GM12892 (cell line): ENCODE data around the gene CALU.

Source experiments
- DNase-seq: peaks from one replicate; pipeline ENCODE4 v3.0.0; 2011; ENCODE audit not compliant: insufficient read length
- FAIRE-seq: peaks from 2 replicates; lab custom pipeline; 2011; peaks lifted over from hg19 to GRCh38; lab: Jason Lieb, UNC
- POLR2A ChIP-seq: IDR thresholded peaks from 2 replicates; pipeline ENCODE4 v1.6.1; 2011; ENCODE audit warnings: low read depth, low read length, control low read depth
- POLR2AphosphoS5 ChIP-seq: IDR thresholded peaks from 2 replicates; pipeline ENCODE4 v1.6.1; 2011; ENCODE audit warnings: low read depth, low read length, control low read depth
- TAF1 ChIP-seq: IDR thresholded peaks from 2 replicates; pipeline ENCODE4 v1.6.1; 2011; ENCODE audit warnings: low read depth, mild to moderate bottlenecking, control low read depth, low read length, borderline replicate concordance

Gene CALU

GRCh38 chr7:128781126-128781525, 42.0 kb downstream of the CALU start:
- TF ChIP-seq TAF1 (no peak), POLR2A (no peak), POLR2AphosphoS5 (no peak)
- DNase-seq (no peak), FAIRE-seq (no peak)

GRCh38 chr7:128781851-128782250, 42.7 kb downstream of the CALU start:
- no peak for TF ChIP-seq POLR2A
- no peak for TF ChIP-seq TAF1
- TF ChIP-seq POLR2AphosphoS5 = no peak
- no peak for FAIRE-seq

GRCh38 chr7:128783143-128783861, 44.1 kb downstream of the CALU start:
- DNase-seq = no peak
- TF ChIP-seq POLR2A = no peak
- no peak for TF ChIP-seq POLR2AphosphoS5
- TF ChIP-seq TAF1 = no peak
- no peak for FAIRE-seq

More at GRCh38 chr7:128781851-128782250, 42.7 kb downstream of the CALU start:
- no peak for DNase-seq

- TF ChIP-seq POLR2AphosphoS5 (no peak), TAF1 (no peak), POLR2A (no peak)
- DNase-seq = no peak
- FAIRE-seq = no peak
These were observed 46.6 kb downstream of the CALU start for GRCh38 chr7:128785738-128786137.

GRCh38 chr7:128788446-128789412, 49.6 kb downstream of the CALU start:
- TF ChIP-seq TAF1 (no peak), POLR2A (no peak), POLR2AphosphoS5 (no peak)
- FAIRE-seq = no peak
- no peak for DNase-seq

GRCh38 chr7:128790315-128791041, 51.3 kb downstream of the CALU start:
- DNase-seq = no peak
- FAIRE-seq = no peak
- TF ChIP-seq TAF1 (no peak), POLR2AphosphoS5 (no peak), POLR2A (no peak)

GRCh38 chr7:128791121-128791971, 52.2 kb downstream of the CALU start, which contains the start of gene CCDC136:
Gene CCDC136, plus strand, starts transcription at chr7:128791968. Its CDS starts 444 bp downstream, at chr7:128792412.
- FAIRE-seq (peak; percentile 84), DNase-seq (peak; percentile 87)
- no peak for TF ChIP-seq POLR2A
- TF ChIP-seq TAF1 = no peak
- TF ChIP-seq POLR2AphosphoS5 = no peak

- no peak for TF ChIP-seq POLR2A
- TF ChIP-seq POLR2AphosphoS5 = no peak
- TF ChIP-seq TAF1 = no peak
- FAIRE-seq = no peak
- no peak for DNase-seq
These were observed 52.8 kb downstream of the CALU start for GRCh38 chr7:128791972-128792327.

- DNase-seq (no peak), FAIRE-seq (no peak)
- TF ChIP-seq POLR2AphosphoS5 = no peak
- TF ChIP-seq TAF1 = no peak
- no peak for TF ChIP-seq POLR2A
These were observed 53.5 kb downstream of the CALU start for GRCh38 chr7:128792471-128793180.

- DNase-seq (no peak), FAIRE-seq (no peak)
- no peak for TF ChIP-seq TAF1
- TF ChIP-seq POLR2AphosphoS5 = no peak
These were observed 54.0 kb downstream of the CALU start for GRCh38 chr7:128793181-128793547.
